ENCODE results near the gene ARHGAP15.

Gene ARHGAP15

DNA sequence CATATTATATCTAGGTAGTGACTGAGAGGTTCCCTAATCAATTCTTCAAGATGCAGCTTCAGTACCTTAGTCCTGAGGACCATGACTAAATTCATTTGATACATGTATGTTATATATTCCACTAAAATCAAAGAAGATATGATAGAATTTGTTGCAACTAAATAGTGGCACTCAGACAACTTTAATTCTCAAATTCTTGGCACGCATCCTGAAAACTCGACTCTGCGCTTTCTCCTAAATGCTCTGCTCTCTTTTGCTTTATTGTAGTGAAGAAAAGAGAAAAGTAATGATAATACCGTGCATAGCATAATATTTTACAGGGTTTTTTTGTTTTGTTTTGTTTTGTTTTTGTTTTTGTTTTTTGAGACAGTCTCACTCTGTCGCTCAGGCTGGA, 475.3 kb downstream of the ARHGAP15 start:
- DNase-seq, result no peak

DNA sequence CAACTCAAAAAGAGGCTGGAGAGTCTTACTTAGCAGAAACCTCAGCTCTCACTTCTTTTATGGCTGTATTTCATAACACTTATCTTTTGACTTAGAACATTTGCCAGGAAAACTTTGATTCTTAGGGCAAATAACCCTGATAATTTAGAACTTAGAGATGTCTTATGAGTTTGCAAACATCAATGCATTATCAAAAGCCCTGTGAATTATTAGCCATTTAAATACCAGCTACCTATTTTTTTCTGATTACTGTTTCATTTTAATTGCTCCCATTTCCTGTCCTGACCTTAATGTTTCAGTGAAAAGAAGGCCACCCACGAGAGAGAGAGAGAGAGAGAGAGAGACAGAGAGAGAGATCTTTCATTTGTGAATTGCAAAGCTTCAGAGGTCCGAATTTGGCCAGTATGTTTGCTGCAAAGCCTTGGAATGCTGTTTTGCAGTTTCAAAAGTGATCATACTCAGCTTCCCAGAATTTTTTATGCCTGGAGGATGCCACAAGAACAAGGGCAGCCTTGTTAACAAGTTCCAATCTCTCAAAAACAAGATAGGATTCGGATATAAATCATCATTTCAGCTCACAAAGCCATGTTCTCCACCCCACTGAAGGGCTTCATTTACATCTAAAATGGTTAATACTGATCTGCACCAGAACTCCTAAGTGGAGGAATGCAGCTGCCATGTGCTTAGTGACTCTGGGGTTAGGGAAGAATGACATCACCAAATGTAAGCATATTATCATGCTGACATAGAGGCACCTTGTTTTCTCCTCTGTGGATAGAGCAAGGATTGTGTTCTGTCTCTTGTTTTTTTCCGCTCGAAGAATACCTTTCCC, 478.2 kb downstream of the ARHGAP15 start:
- no peak for DNase-seq

DNA sequence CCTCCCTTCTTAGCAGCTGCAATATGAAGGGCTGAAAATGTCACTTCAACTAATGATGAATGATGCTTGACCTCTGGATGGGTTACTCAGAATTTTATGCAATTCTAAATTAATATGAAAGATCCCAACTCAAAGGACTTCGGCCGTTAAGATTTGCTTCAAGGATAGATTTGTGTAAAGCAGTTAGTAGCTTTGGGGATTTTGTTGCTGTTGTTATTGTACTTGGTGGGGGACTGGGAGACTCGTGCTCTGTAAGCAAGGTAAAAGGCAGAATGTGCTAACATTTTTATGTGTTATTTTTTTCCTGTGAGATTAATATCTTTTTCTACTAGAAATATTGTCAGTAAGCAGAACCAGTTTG, 478.8 kb downstream of the ARHGAP15 start:
- DNase-seq, result no peak

DNA sequence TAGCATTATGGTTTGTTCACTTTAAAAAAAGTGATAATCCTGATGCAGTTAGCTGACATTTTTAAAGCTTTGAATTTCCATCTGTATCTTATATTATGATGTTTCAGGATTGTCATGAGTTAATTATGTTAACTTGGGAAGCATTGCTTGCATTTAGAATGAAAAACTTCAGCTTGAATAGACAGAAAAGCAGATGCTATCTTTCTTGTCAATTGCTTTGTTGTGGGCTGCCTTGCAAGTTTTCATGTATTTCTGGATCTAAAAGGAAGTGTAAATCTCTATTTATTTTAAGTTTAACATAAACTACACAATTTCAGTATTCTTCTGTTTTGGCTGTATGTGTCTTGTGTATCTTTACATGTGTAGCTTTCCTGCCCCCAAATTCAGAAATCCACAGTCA, 479.5 kb downstream of the ARHGAP15 start:
- no peak for DNase-seq

DNA sequence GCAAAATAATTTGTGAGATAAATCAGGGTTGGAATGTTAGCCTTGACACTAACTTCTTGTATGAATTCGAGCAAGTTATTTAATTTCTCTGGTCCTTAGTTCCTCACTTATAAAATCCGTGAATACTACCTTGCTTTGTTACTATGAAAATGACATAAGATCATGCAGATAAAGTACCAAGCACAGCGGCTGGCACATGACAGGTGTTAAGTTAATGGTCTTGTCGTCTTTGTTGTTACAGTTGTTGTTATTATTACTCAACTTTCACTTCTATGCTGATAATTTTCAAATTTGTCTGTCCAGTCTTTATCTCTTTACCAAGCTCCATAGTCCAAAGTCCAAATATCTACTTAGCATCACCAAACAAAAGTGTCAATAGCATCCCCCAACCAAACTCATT, 482.1 kb downstream of the ARHGAP15 start:
- DNase-seq, result no peak

DNA sequence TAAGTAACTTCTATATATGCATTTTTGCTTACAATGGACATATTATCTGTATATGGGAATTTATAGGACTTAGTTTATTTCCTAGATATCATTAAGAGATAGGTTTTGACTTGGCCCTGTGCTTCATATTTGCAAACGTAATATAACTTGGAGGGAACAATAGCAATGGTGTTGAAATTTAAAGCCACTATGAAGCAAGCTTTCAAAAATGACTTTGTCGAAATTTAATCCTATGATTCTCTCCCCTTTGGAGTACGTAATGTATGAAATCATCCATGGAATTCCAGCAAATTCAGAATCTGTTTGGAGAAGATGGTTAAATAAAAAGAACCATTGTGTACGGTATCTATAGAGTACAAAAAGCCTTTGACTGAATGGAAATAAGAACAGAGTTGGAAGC, 486.3 kb downstream of the ARHGAP15 start:
- DNase-seq, result no peak

DNA sequence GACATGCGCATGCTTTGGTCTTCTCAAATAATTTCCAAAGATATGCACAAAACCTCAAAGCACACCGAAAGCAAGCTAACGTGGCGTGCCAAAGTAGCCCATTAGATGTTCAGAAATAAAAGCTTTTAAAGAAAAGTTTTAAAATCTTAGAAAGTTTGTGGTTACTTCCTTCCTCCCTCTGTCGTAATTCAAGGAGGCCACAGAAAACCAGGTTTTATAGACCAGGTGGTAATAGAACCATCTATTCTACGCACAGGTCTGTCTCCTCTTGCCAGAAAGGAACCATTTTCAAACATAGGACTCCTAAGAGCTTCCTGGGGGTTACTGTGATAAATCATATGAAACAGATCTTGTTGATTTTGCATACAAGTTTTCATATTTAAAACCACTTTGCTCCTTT, 487.2 kb downstream of the ARHGAP15 start:
- DNase-seq, result no peak

DNA sequence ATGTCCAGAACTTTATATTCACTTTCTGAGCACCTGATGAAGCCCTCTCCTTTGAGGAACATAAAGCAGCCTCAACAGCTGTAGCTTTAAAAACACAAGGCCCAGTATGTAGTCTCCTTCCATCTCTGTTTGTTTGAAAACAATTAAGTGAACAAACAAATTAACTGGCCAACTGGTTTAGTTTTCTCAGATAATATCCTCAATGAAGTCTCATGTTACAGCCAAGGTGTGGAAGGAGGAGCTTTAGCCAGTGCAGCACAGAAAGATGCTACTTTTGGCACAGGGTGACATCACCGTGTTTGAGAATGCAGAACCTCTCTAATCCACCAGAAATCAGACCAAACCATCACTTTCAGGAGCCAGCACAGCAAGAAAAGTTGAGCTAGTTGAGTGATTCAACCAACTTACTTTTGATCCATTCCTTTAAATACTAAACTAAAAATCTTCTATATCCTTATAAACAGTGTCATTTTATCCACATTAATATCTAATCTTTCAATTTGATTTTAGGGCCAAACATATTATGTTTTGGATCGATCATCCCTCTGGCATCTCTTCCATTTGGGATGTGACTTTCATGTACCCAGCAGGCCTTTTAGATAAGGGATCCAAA, 488.7 kb downstream of the ARHGAP15 start:
- DNase-seq, result no peak

DNA sequence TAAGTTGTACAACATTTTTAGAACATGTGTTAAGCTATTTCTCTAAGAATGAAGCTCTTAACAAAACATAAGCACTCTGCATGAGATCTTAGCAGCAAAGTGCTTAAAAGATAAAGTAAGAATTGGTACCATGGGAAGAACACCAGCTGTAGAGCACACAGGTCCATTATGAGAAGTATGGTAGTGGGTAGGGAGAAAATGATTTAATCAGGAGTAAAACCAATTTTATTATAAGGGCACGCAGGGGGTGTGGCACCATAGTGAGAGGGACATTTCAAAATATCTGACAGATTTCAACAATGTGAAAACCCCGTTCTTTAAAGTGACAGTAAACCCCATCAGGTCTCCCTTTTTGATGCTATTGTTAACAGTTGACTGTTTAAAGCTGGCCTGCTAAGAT, 492.9 kb downstream of the ARHGAP15 start:
- no peak for DNase-seq

DNA sequence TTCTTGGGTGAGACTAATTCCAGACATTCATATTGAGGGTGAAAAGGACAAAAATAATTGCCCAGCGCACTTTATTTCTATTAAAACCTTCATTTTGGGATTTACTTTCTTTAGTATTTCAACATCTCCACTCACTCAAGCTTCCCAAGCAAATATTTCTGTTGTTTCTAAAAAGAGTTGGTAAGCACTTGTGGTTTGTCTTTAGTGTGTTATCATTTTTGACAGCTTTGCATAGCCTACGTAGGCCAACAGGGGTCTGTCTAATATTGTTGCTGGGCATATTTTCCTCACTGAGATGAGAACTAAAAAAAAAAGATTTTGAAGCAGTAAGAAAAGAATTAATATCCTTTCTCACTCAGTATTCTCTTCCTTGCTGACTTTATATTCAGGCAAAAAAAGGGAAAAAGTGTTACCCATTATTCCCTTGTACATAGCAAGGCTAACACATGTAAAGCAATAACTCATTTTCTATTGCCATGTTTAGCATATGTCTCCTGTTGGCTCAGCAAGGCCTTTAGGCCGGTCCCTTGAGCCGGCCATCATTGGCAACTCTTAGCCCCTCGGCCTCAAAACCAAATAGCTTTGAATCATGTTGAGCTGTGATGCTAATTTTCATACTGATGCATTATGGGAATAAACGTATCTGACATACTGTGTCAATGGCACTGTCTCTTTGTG, 494.2 kb downstream of the ARHGAP15 start:
- no peak for DNase-seq

DNA sequence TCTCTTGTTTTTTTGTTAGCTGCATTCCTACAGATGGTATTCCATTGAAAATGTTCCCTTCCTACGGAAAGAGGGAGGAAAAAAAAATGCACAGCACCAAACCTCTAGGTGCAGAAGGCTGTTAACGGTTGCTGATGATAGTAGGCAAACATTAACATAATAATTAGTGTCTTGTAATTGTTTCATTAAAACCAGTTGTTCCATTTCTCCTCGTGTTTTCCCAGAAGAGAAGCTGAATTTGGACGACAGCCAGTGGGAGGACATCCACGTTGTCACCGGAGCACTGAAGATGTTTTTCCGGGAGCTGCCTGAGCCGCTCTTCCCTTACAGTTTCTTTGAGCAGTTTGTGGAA, 494.7 kb downstream of the ARHGAP15 start:
- no peak for DNase-seq

DNA sequence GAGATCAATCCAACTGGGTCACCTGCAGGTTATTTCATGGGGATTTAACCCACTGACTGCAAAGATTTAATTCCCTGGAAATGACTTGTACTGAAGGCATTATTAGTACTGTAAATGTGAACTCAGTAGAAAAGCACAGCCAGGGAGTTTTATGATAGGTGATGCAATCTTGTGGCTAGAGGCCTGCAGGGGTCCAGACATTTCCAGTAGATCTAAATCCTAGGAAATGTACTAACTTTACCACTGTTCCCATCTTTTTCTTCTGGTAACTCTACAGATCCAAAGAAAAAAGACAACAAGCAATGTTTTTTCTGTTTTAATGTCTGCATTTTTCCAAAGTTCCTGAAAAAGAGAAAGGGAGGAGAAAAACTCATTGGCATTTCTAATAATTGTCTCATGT, 500.1 kb downstream of the ARHGAP15 start:
- no peak for DNase-seq

DNA sequence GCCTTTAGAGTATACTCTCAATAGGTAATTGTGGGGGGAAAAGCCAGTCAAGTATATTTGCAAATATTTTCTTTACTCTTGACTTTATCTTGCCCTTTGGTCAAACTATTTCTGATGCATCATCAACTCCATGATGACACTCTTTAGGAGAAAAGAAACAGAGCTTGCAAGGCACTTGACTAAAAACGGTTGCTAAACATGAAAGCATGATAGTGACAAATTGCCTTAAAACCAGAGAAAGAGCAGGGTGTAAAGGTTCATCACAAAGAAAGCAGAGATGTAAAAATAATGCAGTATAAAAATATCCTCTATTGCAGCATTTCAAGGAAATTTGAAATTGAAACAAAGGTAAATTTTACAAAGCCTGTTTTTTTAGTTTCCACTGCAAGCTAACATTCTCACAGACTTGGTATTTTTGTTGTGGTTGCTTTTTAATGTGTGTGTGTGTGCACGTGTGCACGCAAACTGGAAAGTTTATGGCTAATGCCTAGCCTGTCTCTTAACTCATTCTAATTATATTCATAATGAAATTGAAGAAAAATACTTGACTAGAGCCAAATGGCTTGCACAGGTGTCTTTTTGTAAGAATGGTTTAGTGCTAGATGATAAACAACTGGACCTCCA, 503.6 kb downstream of the ARHGAP15 start:
- no peak for DNase-seq

DNA sequence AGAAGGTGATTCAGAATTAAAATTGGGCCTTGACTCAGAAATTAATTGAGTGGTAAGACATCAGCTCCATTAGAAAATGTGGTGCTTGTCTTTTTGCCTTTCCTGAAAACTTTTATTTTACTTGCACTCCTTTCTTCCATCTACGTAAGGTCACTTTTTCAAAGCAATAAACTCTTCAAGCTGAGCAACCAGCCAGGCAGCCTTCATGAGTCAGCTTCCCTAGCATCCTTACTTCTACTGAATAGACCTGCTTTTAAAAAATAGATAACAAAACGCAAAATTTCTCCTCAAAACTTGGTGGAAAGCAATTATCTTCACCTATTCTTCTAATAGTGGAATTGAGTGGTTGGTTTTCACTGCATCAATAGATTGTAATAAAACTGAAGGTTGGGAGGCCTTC, 504.2 kb downstream of the ARHGAP15 start:
- no peak for DNase-seq

DNA sequence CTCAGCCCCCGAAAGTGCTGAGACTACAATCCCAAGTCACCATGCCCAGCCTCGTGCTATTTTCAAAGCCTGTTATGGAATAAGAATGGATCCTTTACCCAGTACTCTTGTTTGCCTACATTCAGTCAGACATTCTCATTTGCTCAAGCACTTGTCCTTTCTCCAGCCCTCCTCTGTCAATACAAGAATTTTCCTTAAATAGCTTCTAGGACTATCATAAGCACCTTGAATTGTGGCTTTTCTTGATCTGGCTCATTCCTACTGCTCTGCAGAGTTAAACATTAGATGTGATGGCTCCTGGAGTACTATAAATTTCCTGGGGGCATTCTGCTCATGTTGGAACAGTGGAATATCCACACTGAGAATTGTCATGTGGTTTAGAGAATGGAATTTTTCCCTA, 506.1 kb downstream of the ARHGAP15 start:
- DNase-seq, result no peak

DNA sequence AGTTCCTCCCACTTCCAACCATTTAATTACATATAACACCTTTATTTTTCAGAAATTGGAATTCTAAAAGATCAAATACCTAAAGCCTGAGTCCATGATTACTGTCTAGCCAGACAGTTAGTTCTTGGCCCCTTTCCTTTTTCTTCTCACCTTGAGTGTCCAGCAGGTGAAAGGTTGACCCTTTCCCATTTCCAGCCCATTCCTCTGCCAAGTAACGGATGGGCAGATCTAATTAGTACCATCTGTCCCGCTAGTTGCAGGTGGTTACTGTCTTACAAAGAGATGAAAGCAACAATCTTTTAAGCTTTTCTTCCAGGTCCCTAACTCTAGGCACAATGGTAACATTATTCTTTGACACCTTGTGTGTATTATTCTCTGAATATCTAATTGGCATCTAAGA, 506.7 kb downstream of the ARHGAP15 start:
- no peak for DNase-seq

DNA sequence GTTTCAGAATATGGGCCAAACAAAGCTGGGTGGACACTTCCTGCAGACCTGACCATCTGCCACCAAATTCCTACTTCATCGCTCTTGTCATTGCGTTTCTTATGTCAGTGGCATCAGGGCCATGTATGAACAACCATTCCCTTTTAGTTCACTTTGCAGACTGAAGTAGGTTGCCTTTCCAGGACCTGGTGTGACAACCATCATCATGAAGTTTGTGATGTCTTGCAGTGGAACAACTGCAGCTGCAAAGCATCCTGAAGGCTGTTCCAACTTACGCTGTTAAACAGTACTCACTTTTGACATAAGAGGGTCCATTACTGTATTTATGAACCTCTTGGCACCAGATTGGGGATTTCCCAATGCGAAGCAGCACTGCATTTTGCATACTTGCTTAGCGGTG, 511.6 kb downstream of the ARHGAP15 start:
- no peak for DNase-seq

DNA sequence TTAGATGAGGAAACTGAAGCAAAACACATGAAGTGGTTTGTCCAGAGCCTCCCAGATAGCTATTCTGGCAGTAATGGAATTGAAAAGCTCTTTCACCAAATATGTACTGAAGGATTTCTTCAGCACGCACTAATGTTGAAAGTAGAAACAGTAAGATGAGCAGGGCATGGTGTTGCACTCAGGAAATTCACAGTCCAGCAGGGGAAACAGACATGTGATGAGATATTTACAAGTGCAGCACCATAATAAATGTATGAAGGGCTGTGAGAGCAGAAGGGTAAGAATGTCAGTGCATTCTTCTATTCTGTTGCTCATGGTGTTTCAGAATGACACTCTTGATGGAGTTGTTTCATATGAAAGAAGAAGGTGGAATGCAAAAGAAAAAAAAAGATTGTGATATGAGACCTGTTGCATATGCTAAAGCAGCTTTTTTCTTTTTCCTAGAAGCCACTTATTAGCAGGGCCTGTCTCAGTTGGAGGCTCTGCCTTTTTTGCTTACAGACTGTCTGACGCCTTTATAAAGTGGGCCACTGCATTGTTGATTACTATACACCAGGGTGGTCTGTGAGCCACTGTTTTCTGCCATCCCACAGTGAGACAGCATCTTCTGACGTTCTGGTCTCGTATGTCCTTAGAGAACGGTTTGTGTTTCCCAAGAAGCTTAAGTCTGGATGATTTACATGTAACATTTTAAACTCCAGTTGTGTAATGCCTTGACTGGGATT, 516.9 kb downstream of the ARHGAP15 start:
- no peak for DNase-seq

DNA sequence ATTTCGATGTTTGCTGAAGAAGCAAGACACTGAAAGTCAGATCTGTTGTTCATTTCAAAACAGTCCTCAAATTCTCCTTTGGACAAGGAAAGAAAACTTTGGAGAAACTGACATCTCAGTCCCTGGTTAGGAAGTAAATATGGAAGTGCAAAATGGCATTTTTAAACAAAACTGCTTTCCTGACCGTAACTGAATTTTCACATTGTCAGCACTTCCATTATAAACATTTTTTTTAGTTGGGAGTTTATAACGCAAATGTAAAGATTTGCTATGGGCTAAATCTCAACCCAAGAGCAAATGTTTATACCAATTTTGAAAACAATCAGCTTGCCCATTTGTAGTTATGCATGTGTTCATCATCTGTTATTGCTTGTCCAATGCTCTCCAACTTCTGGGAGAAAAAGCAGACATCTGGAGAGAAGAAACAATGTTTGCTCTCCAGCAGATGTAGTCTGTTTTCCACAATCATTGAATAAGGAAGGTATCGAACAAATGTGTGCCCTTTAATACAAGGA, 520.1 kb downstream of the ARHGAP15 start:
- no peak for DNase-seq

DNA sequence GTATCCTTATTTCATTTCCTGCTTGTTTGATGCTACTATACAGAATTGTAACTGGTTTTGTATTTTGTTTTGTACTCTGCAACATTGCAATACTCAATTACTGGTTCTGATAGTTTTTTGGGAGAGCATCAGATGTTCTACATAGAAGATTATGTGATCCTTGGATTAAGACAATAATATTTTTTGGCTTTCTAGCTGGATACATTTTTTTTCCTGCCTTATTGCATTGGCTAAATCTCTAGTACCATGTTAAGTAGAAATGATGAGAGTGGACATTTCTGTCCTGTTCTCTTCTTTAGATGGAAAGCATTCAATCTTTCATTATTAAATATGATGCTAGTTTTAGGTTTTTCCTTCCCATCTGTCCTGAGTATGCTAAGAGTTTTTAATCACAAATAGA, 523.5 kb downstream of the ARHGAP15 start:
- no peak for DNase-seq

DNA sequence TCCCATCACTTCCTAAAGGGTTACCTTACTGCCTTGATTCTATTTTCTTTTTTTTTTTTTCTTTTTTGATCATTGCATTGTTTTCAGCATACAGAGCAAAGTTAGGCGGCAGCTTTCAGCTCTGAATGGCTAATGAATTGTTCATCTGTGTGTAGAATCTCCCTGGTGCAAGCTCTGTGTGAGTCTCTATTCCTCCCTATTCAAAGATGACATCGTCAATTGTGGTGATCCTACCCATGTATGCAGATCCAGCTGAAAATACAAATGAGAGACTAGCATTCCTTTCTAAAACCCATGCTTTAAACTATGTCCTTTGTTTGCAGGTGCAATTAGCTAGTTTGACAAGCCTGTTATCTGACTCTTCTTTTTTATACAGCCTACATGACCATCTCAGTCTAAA, 539.0 kb downstream of the ARHGAP15 start:
- no peak for DNase-seq

DNA sequence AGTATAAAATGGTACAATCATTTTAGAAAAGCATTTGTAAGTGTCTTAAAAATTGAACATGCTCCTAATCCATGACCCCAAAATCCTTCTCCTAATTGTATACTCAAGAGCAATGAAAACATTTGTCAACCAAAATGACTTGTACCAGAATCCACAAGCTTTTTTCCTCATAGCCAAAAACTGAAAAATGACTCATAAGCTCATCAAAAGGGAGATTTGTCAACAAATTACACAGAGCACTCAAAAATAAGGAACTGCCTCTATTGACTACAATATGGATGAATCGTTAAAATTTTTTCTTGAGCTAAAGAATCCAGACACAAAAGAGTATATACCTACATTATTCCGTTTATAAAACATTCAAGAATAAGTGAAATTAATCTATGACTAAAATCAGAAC, 544.8 kb downstream of the ARHGAP15 start:
- no peak for DNase-seq

DNA sequence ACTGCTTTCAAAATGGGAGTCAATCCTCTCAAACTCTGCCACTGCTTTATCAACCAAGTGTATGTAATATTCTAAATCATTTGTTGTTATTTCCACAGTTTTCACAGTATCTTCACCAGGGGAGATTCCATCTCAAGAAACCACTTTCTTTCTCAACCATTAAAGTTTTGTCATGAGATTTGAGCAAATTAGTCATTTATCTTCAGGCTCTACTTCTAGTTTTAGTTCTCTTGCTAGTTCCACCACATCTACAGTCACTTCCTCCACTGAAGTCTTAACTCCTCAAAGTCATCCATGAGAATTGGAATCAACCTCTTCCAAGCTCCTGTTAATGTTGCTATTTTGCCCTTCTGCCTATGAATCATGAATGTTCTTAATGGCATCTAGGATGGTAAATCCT, 545.8 kb downstream of the ARHGAP15 start:
- no peak for DNase-seq
